GM18499 (cell line): ENCODE measurements around the gene TP53.
"Not testable (repeated sequence)": the region's sequence is repeated elsewhere in the genome, so short reads cannot be mapped to it uniquely, and the experiment has no call there.

ENCODE experiments used
- ATAC-seq: cut with Tn5 transposase; IDR thresholded peaks from one replicate; pipeline ENCODE4 v1.9.1; 2021; ENCODE audit warnings: moderate number of reproducible peaks; ENCODE audit not compliant: insufficient read depth, unreplicated experiment

TP53 gene

GRCh38 chr17:7684851-7685532, 2.3 kb downstream of the TP53 start:
- no peak for ATAC-seq

- ATAC-seq: no peak
These were observed 9.8 kb downstream of the TP53 start for GRCh38 chr17:7677388-7678067.

- no peak for ATAC-seq
These were observed 10.8 kb downstream of the TP53 start for GRCh38 chr17:7676533-7676932.

GRCh38 chr17:7674934-7675333, 12.4 kb downstream of the TP53 start:
- ATAC-seq: no peak

- ATAC-seq: no peak
These were observed 14.1 kb downstream of the TP53 start for GRCh38 chr17:7673239-7673638.

GRCh38 chr17:7668482-7668881, 18.8 kb downstream of the TP53 start:
- no peak for ATAC-seq

GRCh38 chr17:7667656-7668406, 19.5 kb downstream of the TP53 start:
- ATAC-seq: no peak

- no peak for ATAC-seq
These were observed 30.2 kb downstream of the TP53 start for GRCh38 chr17:7656958-7657609.

- no peak for ATAC-seq
These were observed 31.8 kb downstream of the TP53 start for GRCh38 chr17:7655541-7655840.

GRCh38 chr17:7654832-7655540, 32.3 kb downstream of the TP53 start:
- ATAC-seq: no peak

- ATAC-seq: no peak
These were observed 34.6 kb downstream of the TP53 start for GRCh38 chr17:7652388-7653356.

GRCh38 chr17:7651665-7652387, 35.5 kb downstream of the TP53 start:
- ATAC-seq: no peak

GRCh38 chr17:7651097-7651664, 36.1 kb downstream of the TP53 start:
- ATAC-seq: no peak

- ATAC-seq: no peak
These were observed 36.7 kb downstream of the TP53 start, which contains the start of gene ATP1B2 for GRCh38 chr17:7650509-7651096. TSS of gene ATP1B2 (plus strand) at chr17:7650926. CDS start at chr17:7651519, 593 bp downstream.

GRCh38 chr17:7647018-7647417, 40.3 kb downstream of the TP53 start:
- no peak for ATAC-seq

- no peak for ATAC-seq
These were observed 40.8 kb downstream of the TP53 start for GRCh38 chr17:7646457-7646856.

- no peak for ATAC-seq
These were observed 42.5 kb downstream of the TP53 start for GRCh38 chr17:7644775-7645174.

- not testable (repeated sequence) for ATAC-seq
These were observed 45.7 kb downstream of the TP53 start for GRCh38 chr17:7641635-7642034.
